WTC11 (cell line): Measurements from ENCODE around the gene KRTAP24-1. TPM values are rescaled to one million over a fixed set of nuclear protein-coding genes. Genes with fewer than 3 reads are reported as not detected.

Source experiments
- ATAC-seq: fragments of 200-7000 bp; cut with Tn5 transposase; 2 replicates; pipeline ENCODE4 v1.10.0; 2021; ENCODE audit warnings: mild to moderate bottlenecking, moderate library complexity
- CTCF ChIA-PET: fragments of 300-600 bp; sonication (Branson Sonifier 250); formaldehyde crosslinking; loops from one replicate; lab custom pipeline; 2021; ENCODE audit warnings: antibody characterized with exemption; lab: Charles Lee
- POLR2A ChIA-PET: fragments of 350-600 bp; sonication (Branson Sonifier 250); formaldehyde crosslinking; loops from one replicate; lab custom pipeline; 2021; ENCODE audit warnings: antibody characterized with exemption; lab: Charles Lee
- DNase-seq: peaks from one replicate; pipeline ENCODE4 v3.0.0; 2021; ENCODE audit warnings: low spot score
- H3K27ac Mint-ChIP-seq: 2 replicates; pipeline ENCODE4 v1.8.0; 2021; ENCODE audit warnings: mixed read lengths
- H3K27me3 Mint-ChIP-seq: 2 replicates; pipeline ENCODE4 v1.8.0; 2021; ENCODE audit warnings: low read depth, mild to moderate bottlenecking, moderate library complexity, mixed read lengths
- H3K36me3 Mint-ChIP-seq: 2 replicates; pipeline ENCODE4 v1.8.0; 2021; ENCODE audit warnings: mixed read lengths
- H3K4me1 Mint-ChIP-seq: 2 replicates; pipeline ENCODE4 v1.8.0; 2022; ENCODE audit warnings: mixed read lengths
- H3K4me3 Mint-ChIP-seq: 2 replicates; pipeline ENCODE4 v1.8.0; 2021; ENCODE audit warnings: mild to moderate bottlenecking, moderate library complexity, mixed read lengths
- H3K9me3 Mint-ChIP-seq: 2 replicates; pipeline ENCODE4 v1.8.0; 2021; ENCODE audit warnings: mixed read lengths
- CREB1 ChIP-seq: sonication (generic); formaldehyde crosslinking; IDR thresholded peaks from 2 replicates; pipeline ENCODE4 v1.8.0; 2023; ENCODE audit warnings: mild to moderate bottlenecking, missing genetic modification reagents
- CREM ChIP-seq: sonication (generic); formaldehyde crosslinking; IDR thresholded peaks from 2 replicates; pipeline ENCODE4 v1.8.1; 2022; ENCODE audit warnings: mild to moderate bottlenecking, missing genetic modification reagents, moderate library complexity
- ELF4 ChIP-seq: sonication (generic); formaldehyde crosslinking; IDR thresholded peaks from 2 replicates; pipeline ENCODE4 v1.8.1; 2022; ENCODE audit warnings: low read depth, mild to moderate bottlenecking, moderate library complexity, missing genetic modification reagents
- FOXJ3 ChIP-seq: sonication (generic); formaldehyde crosslinking; IDR thresholded peaks from 2 replicates; pipeline ENCODE4 v1.9.0; 2021; ENCODE audit warnings: missing genetic modification reagents, mild to moderate bottlenecking, borderline replicate concordance
- FOXP1 ChIP-seq: sonication (generic); formaldehyde crosslinking; IDR thresholded peaks from 2 replicates; pipeline ENCODE4 v1.8.0; 2022; ENCODE audit warnings: missing genetic modification reagents, mild to moderate bottlenecking, moderate library complexity, borderline replicate concordance
- GTF2I ChIP-seq: fragments of 250-450 bp; sonication (Bioruptor Pico); conservative IDR thresholded peaks from 2 replicates; pipeline ENCODE4 v1.4.0; 2021; ENCODE audit warnings: mild to moderate bottlenecking
- IRF2 ChIP-seq: sonication (generic); formaldehyde crosslinking; IDR thresholded peaks from 2 replicates; pipeline ENCODE4 v1.8.0; 2022; ENCODE audit warnings: low read depth, missing genetic modification reagents, borderline replicate concordance
- ZBTB21 ChIP-seq: sonication (generic); formaldehyde crosslinking; IDR thresholded peaks from 2 replicates; pipeline ENCODE4 v1.8.1; 2023; ENCODE audit warnings: mild to moderate bottlenecking, missing genetic modification reagents, borderline replicate concordance
- ZNF138 ChIP-seq: sonication (generic); formaldehyde crosslinking; conservative IDR thresholded peaks from 2 replicates; pipeline ENCODE4 v1.8.1; 2022; ENCODE audit warnings: mild to moderate bottlenecking, moderate library complexity, missing genetic modification reagents
- ZNF219 ChIP-seq: sonication (generic); formaldehyde crosslinking; IDR thresholded peaks from 2 replicates; pipeline ENCODE4 v1.8.0; 2023; ENCODE audit warnings: missing genetic modification reagents, mild to moderate bottlenecking, borderline replicate concordance
- ZNF263 ChIP-seq: sonication (generic); formaldehyde crosslinking; IDR thresholded peaks from 2 replicates; pipeline ENCODE4 v1.8.1; 2022; ENCODE audit warnings: low read depth, mild to moderate bottlenecking, moderate library complexity, missing genetic modification reagents
- ZNF317 ChIP-seq: sonication (generic); formaldehyde crosslinking; IDR thresholded peaks from 2 replicates; pipeline ENCODE4 v1.8.1; 2023; ENCODE audit warnings: low read depth, mild to moderate bottlenecking, moderate library complexity, missing genetic modification reagents, borderline replicate concordance
- ZNF671 ChIP-seq: fragments of 250-450 bp; sonication (Bioruptor Pico); IDR thresholded peaks from 2 replicates; pipeline ENCODE4 v1.8.0; 2021; ENCODE audit warnings: mild to moderate bottlenecking
- total RNA-seq: library from RNA; stranded (reverse); gene quantifications from 3 replicates; pipeline ENCODE4 v1.2.3, GENCODE V29; 2021
- TF ChIP-seq, protein P1 (sequence below): fragments of 250-450 bp; sonication (Bioruptor Pico); IDR thresholded peaks from 2 replicates; pipeline ENCODE4 v1.9.0; 2021; ENCODE audit warnings: mild to moderate bottlenecking
- TF ChIP-seq, protein P2 (sequence below): fragments of 250-450 bp; sonication (Bioruptor Pico); IDR thresholded peaks from 2 replicates; pipeline ENCODE4 v1.9.0; 2021; ENCODE audit warnings: mild to moderate bottlenecking, borderline replicate concordance
- TF ChIP-seq, protein P3 (sequence below): sonication (generic); formaldehyde crosslinking; IDR thresholded peaks from 2 replicates; pipeline ENCODE4 v1.8.1; 2022; ENCODE audit warnings: mild to moderate bottlenecking, missing genetic modification reagents, moderate library complexity, borderline replicate concordance
- TF ChIP-seq, protein P4 (sequence below): sonication (generic); formaldehyde crosslinking; conservative IDR thresholded peaks from 2 replicates; pipeline ENCODE4 v1.8.1; 2022; ENCODE audit warnings: mild to moderate bottlenecking, missing genetic modification reagents
- TF ChIP-seq, protein P5 (sequence below): sonication (generic); formaldehyde crosslinking; IDR thresholded peaks from 2 replicates; pipeline ENCODE4 v1.8.0; 2022; ENCODE audit warnings: mild to moderate bottlenecking, missing genetic modification reagents
- TF ChIP-seq, protein P6 (sequence below): fragments of 250-450 bp; sonication (Bioruptor Pico); conservative IDR thresholded peaks from 2 replicates; pipeline ENCODE4 v1.9.0; 2021; ENCODE audit warnings: mild to moderate bottlenecking
- TF ChIP-seq, protein P7 (sequence below): sonication (generic); formaldehyde crosslinking; conservative IDR thresholded peaks from 2 replicates; pipeline ENCODE4 v1.8.1; 2023; ENCODE audit warnings: mild to moderate bottlenecking, low read depth, missing genetic modification reagents, moderate library complexity
- TF ChIP-seq, protein P8 (sequence below): sonication (generic); formaldehyde crosslinking; IDR thresholded peaks from 2 replicates; pipeline ENCODE4 v1.8.0; 2022; ENCODE audit warnings: mild to moderate bottlenecking, missing genetic modification reagents

Gene KRTAP24-1
- total RNA-seq, 1 experiment from 2014 or later = not detected

DNA sequence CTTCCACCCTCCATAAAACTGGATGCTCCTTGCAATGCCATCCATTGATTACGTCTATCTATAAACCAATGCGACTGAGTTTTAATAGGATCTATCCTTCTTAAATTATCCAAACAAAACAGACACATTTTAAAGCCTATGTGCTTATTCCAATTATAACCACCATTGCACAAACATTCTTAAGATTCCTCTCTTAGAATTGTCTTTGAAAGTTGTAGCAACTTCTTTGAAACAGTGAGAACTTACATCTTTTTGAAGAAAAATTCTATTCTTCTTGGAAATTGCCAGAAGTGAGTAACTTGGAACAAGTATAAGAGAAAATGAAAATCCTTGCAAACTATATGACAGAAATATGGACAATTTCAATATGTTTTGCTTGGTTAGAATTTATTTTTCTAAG is 37.5 kb upstream of the KRTAP24-1 start, which contains the start of gene KRTAP26-1 (continued):
- TF ChIP-seq ZBTB21 (CRISPR knock-in tag) (no peak), ZNF263 (CRISPR knock-in tag) (no peak)
- TF ChIP-seq, protein P1, sequence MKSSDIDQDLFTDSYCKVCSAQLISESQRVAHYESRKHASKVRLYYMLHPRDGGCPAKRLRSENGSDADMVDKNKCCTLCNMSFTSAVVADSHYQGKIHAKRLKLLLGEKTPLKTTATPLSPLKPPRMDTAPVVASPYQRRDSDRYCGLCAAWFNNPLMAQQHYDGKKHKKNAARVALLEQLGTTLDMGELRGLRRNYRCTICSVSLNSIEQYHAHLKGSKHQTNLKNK (CRISPR knock-in tag) = no peak

DNA sequence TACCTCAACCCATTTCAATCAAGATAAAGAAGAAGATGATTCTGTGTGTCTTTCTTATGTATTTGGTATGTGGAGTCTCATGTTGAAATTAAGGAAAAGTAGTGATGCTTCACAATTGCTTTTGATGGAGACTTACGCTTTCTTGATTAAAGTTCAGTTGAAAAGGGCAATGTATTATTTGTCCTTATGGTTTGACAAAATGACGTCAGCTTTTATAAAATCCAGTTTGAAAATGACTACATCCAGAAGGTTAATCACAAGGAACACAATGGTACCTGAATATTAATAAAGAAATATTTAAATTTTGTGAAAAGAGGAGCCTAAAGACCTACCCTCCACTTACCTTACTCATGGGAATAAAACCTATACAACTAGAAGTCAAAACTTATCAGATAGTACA is 33.0 kb upstream of the KRTAP24-1 start:
- ATAC-seq (no peak), DNase-seq (no peak)
- Mint-ChIP-seq H3K4me3 (no peak overlapping the region), H3K4me1 (no peaks in the 10 kb centered on the region), H3K27ac (no peak overlapping the region), H3K36me3 (no peaks in the 10 kb centered on the region), H3K27me3 (no peaks in the 10 kb centered on the region), H3K9me3 (0 out of 2 replicates have a peak, but pooled peaks cover 5% of the 10 kb centered on the region)
- POLR2A ChIA-PET = no interaction called here
- CTCF ChIA-PET = interaction anchor here (1.3 kb wide), 1 partner anchor 118 kb away, joined by 4 read pairs; no protein-coding TSS in a partner anchor
- no peak for TF ChIP-seq GTF2I (CRISPR knock-in tag)
- TF ChIP-seq IRF2 (CRISPR knock-in tag) = no peak
- no peak for TF ChIP-seq ZNF138 (CRISPR knock-in tag)
- TF ChIP-seq ELF4 = no peak
- TF ChIP-seq, protein P2, sequence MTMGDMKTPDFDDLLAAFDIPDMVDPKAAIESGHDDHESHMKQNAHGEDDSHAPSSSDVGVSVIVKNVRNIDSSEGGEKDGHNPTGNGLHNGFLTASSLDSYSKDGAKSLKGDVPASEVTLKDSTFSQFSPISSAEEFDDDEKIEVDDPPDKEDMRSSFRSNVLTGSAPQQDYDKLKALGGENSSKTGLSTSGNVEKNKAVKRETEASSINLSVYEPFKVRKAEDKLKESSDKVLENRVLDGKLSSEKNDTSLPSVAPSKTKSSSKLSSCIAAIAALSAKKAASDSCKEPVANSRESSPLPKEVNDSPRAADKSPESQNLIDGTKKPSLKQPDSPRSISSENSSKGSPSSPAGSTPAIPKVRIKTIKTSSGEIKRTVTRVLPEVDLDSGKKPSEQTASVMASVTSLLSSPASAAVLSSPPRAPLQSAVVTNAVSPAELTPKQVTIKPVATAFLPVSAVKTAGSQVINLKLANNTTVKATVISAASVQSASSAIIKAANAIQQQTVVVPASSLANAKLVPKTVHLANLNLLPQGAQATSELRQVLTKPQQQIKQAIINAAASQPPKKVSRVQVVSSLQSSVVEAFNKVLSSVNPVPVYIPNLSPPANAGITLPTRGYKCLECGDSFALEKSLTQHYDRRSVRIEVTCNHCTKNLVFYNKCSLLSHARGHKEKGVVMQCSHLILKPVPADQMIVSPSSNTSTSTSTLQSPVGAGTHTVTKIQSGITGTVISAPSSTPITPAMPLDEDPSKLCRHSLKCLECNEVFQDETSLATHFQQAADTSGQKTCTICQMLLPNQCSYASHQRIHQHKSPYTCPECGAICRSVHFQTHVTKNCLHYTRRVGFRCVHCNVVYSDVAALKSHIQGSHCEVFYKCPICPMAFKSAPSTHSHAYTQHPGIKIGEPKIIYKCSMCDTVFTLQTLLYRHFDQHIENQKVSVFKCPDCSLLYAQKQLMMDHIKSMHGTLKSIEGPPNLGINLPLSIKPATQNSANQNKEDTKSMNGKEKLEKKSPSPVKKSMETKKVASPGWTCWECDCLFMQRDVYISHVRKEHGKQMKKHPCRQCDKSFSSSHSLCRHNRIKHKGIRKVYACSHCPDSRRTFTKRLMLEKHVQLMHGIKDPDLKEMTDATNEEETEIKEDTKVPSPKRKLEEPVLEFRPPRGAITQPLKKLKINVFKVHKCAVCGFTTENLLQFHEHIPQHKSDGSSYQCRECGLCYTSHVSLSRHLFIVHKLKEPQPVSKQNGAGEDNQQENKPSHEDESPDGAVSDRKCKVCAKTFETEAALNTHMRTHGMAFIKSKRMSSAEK = no peak
- TF ChIP-seq ZNF219 (CRISPR knock-in tag) = no peak
- TF ChIP-seq FOXJ3 = no peak
- TF ChIP-seq CREB1 (CRISPR knock-in tag) = no peak
- TF ChIP-seq CREM (CRISPR knock-in tag) = no peak
- TF ChIP-seq FOXP1 (CRISPR knock-in tag) = no peak
- TF ChIP-seq, protein P3, sequence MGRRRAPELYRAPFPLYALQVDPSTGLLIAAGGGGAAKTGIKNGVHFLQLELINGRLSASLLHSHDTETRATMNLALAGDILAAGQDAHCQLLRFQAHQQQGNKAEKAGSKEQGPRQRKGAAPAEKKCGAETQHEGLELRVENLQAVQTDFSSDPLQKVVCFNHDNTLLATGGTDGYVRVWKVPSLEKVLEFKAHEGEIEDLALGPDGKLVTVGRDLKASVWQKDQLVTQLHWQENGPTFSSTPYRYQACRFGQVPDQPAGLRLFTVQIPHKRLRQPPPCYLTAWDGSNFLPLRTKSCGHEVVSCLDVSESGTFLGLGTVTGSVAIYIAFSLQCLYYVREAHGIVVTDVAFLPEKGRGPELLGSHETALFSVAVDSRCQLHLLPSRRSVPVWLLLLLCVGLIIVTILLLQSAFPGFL = no peak
- no peak for TF ChIP-seq ZNF263 (CRISPR knock-in tag)
- TF ChIP-seq, protein P4, sequence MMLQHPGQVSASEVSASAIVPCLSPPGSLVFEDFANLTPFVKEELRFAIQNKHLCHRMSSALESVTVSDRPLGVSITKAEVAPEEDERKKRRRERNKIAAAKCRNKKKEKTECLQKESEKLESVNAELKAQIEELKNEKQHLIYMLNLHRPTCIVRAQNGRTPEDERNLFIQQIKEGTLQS (CRISPR knock-in tag) = no peak
- TF ChIP-seq, protein P5, sequence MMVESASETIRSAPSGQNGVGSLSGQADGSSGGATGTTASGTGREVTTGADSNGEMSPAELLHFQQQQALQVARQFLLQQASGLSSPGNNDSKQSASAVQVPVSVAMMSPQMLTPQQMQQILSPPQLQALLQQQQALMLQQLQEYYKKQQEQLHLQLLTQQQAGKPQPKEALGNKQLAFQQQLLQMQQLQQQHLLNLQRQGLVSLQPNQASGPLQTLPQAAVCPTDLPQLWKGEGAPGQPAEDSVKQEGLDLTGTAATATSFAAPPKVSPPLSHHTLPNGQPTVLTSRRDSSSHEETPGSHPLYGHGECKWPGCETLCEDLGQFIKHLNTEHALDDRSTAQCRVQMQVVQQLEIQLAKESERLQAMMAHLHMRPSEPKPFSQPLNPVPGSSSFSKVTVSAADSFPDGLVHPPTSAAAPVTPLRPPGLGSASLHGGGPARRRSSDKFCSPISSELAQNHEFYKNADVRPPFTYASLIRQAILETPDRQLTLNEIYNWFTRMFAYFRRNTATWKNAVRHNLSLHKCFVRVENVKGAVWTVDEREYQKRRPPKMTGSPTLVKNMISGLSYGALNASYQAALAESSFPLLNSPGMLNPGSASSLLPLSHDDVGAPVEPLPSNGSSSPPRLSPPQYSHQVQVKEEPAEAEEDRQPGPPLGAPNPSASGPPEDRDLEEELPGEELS = no peak
- no peak for TF ChIP-seq ZNF671
- TF ChIP-seq, protein P6, sequence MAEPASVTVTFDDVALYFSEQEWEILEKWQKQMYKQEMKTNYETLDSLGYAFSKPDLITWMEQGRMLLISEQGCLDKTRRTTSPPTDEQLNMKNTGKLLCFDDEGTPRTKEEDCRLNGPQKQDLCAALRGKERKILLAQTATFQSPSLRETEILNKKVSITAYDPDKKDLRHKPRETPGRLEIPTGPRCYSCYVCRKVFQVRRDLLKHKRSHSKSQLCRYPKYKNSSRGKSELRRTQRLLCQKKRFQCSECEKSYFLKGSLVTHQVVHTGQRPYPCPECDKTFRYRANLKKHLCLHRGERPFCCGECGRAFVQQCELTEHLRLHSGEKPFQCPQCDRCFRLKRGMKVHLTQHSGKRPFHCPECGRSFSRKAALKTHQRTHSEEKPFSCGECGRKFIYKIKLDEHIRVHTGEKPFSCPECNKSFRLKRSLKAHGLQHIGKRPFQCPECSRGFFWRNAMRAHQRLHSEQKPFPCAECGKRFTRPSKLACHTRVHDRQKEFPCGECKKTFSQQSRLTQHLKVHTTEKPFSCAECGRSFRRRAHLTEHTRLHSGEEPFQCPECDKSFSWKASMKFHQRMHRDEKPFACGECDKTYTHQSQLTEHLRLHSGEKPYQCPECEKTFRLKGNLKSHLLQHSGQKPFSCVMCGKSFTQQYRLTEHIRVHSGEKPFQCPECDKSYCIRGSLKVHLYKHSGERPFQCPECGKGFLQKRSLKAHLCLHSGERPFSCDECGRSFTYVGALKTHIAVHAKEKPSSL (CRISPR knock-in tag) = no peak
- TF ChIP-seq, protein P7, sequence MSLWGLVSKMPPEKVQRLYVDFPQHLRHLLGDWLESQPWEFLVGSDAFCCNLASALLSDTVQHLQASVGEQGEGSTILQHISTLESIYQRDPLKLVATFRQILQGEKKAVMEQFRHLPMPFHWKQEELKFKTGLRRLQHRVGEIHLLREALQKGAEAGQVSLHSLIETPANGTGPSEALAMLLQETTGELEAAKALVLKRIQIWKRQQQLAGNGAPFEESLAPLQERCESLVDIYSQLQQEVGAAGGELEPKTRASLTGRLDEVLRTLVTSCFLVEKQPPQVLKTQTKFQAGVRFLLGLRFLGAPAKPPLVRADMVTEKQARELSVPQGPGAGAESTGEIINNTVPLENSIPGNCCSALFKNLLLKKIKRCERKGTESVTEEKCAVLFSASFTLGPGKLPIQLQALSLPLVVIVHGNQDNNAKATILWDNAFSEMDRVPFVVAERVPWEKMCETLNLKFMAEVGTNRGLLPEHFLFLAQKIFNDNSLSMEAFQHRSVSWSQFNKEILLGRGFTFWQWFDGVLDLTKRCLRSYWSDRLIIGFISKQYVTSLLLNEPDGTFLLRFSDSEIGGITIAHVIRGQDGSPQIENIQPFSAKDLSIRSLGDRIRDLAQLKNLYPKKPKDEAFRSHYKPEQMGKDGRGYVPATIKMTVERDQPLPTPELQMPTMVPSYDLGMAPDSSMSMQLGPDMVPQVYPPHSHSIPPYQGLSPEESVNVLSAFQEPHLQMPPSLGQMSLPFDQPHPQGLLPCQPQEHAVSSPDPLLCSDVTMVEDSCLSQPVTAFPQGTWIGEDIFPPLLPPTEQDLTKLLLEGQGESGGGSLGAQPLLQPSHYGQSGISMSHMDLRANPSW (CRISPR knock-in tag) = no peak
- no peak for TF ChIP-seq ZNF317
- TF ChIP-seq, protein P8, sequence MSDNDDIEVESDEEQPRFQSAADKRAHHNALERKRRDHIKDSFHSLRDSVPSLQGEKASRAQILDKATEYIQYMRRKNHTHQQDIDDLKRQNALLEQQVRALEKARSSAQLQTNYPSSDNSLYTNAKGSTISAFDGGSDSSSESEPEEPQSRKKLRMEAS (CRISPR knock-in tag) = no peak
